HepG2 (cell line): ENCODE results near the gene FBXL4. TPM values are rescaled to one million over a fixed set of nuclear protein-coding genes. Genes with fewer than 3 reads are reported as not detected.
A peak's percentile ranks its signal among the peaks of the same experiment; 100 is the strongest.

ENCODE experiments used
- ATAC-seq: fragments of 200-7000 bp; cut with Tn5 transposase; 3 replicates; pipeline ENCODE4 v1.9.1; 2020; ENCODE audit warnings: mild to moderate bottlenecking, moderate library complexity
- BruUV-seq: library from RNA; stranded (reverse); fragments of 400-500 nt; replicated peaks from 2 replicates; lab custom pipeline; 2021; lab: Mats Ljungman, UMichigan
- CTCF ChIA-PET: fragments of 300-600 bp; formaldehyde crosslinking; extraction: SDS; loops from one replicate; lab custom pipeline; 2021; ENCODE audit warnings: low total read pairs, inconsistent platforms, low intra/inter-chr PET ratio; lab: Yijun Ruan, JAX
- POLR2A ChIA-PET: fragments of 350-600 bp; sonication (Branson Sonifier 250); formaldehyde crosslinking; loops from one replicate; lab custom pipeline; 2020; ENCODE audit warnings: antibody characterized with exemption, inconsistent platforms; lab: Yijun Ruan, JAX
- DNase-seq: peaks from one replicate; pipeline ENCODE4 v3.0.0-alpha.2; 2015; ENCODE audit warnings: low spot score
- FAIRE-seq: peaks from 3 replicates; lab custom pipeline; 2011; peaks lifted over from hg19 to GRCh38; lab: Jason Lieb, UNC
- H2AFZ ChIP-seq: one replicate; pipeline ENCODE4 v1.6.1; 2011; ENCODE audit warnings: low read length, inconsistent platforms
- H3K27ac ChIP-seq: fragments of 300-600 bp; 3 replicates; pipeline ENCODE4 v1.8.0; 2011; ENCODE audit warnings: mixed run types, mild to moderate bottlenecking, mixed read lengths, low read length, inconsistent platforms; ENCODE audit not compliant: insufficient read depth; ENCODE audit errors: extremely low read length
- H3K27me3 ChIP-seq, 2 experiments: fragments of 200-600 bp in 1 of 2; 2 replicates in 1 of 2; 3 replicates in 1 of 2; pipeline versions ENCODE4 v1.6.0 to v1.8.0; 2011; ENCODE audit warnings: low read length in 2 of 2, mild to moderate bottlenecking in 2 of 2, moderate library complexity in 2 of 2, inconsistent platforms in 1 of 2; ENCODE audit not compliant: insufficient read depth in 2 of 2, control insufficient read depth in 1 of 2
- H3K36me3 ChIP-seq, 2 experiments: fragments of 200-600 bp in 1 of 2; replicated peaks in 1 of 2; 2 replicates in 1 of 2; 3 replicates in 1 of 2; pipeline versions ENCODE4 v1.5.1 to v1.8.0; 2011; ENCODE audit warnings: low read length in 2 of 2, inconsistent platforms in 1 of 2; ENCODE audit not compliant: insufficient read depth in 2 of 2, control insufficient read depth in 1 of 2
- H3K4me1 ChIP-seq: 2 replicates; pipeline ENCODE4 v1.5.1; 2012; ENCODE audit warnings: low read length, inconsistent platforms; ENCODE audit not compliant: insufficient read depth
- H3K4me2 ChIP-seq: 2 replicates; pipeline ENCODE4 v1.6.0; 2011; ENCODE audit warnings: low read depth, low read length, inconsistent platforms
- H3K4me3 ChIP-seq, 3 experiments: fragments of 200-600 bp in 1 of 3; sonication (generic), shearing (Covaris generic) in 1 of 3; replicated peaks in 1 of 3; 2 replicates each; pipeline ENCODE4 v1.5.1; 2011 to 2016; ENCODE audit warnings: low read length in 3 of 3, inconsistent platforms in 2 of 3, low read depth in 2 of 3, mild to moderate bottlenecking in 2 of 3, control low read depth in 1 of 3, mixed read lengths in 1 of 3; ENCODE audit not compliant: insufficient read depth in 1 of 3
- H3K79me2 ChIP-seq: one replicate; pipeline ENCODE4 v1.6.1; 2011; ENCODE audit warnings: low read length, inconsistent platforms; ENCODE audit not compliant: insufficient read depth
- H3K9ac ChIP-seq: 2 replicates; pipeline ENCODE4 v1.6.0; 2011; ENCODE audit warnings: mild to moderate bottlenecking, low read depth, low read length, inconsistent platforms; ENCODE audit not compliant: insufficient read depth
- H3K9me3 ChIP-seq: 2 replicates; pipeline ENCODE4 v1.5.1; 2012; ENCODE audit warnings: mild to moderate bottlenecking, low read length
- H4K20me1 ChIP-seq: 2 replicates; pipeline ENCODE4 v1.6.0; 2011; ENCODE audit warnings: inconsistent platforms, mild to moderate bottlenecking, low read length, moderate library complexity; ENCODE audit not compliant: insufficient read depth
- BCL6 ChIP-seq: IDR thresholded peaks from 2 replicates; pipeline ENCODE4 v1.6.1; 2016; ENCODE audit warnings: missing genetic modification reagents, missing compliant biosample characterization
- CHD4 ChIP-seq: fragments of 200-600 bp; sonication (generic); IDR thresholded peaks from 2 replicates; pipeline ENCODE4 v1.7.0; 2017; ENCODE audit warnings: mild to moderate bottlenecking, low read length, borderline replicate concordance
- FOSL1 ChIP-seq: sonication (generic); formaldehyde crosslinking; IDR thresholded peaks from 2 replicates; pipeline ENCODE4 v1.9.0; 2021; ENCODE audit warnings: missing genetic modification reagents, borderline replicate concordance
- FOSL2 ChIP-seq: sonication (generic); formaldehyde crosslinking; IDR thresholded peaks from 2 replicates; pipeline ENCODE4 v1.4.0; 2020; ENCODE audit warnings: missing genetic modification reagents
- FOXK1 ChIP-seq: sonication (generic); formaldehyde crosslinking; IDR thresholded peaks from 2 replicates; pipeline ENCODE4 v1.4.0; 2020; ENCODE audit warnings: low read depth, missing genetic modification reagents, borderline replicate concordance
- FOXP1 ChIP-seq, 2 experiments: fragments of 450-650 bp in 1 of 2; IDR thresholded peaks; 2 replicates each; pipeline ENCODE4 v1.6.1; 2017 to 2018; ENCODE audit warnings: antibody characterized with exemption in 1 of 2
- GATA4 ChIP-seq: sonication (generic); IDR thresholded peaks from 2 replicates; pipeline ENCODE4 v1.6.1; 2016; ENCODE audit warnings: antibody characterized with exemption, low read depth, borderline replicate concordance
- GATAD2A ChIP-seq: IDR thresholded peaks from 2 replicates; pipeline ENCODE4 v1.6.1; 2016
- GFI1 ChIP-seq: sonication (generic); formaldehyde crosslinking; IDR thresholded peaks from 2 replicates; pipeline ENCODE4 v1.5.0; 2020; ENCODE audit warnings: missing genetic modification reagents, mild to moderate bottlenecking, borderline replicate concordance
- HNF4A ChIP-seq: sonication (generic); formaldehyde crosslinking; IDR thresholded peaks from 2 replicates; pipeline ENCODE4 v1.4.0; 2020; ENCODE audit warnings: missing genetic modification reagents
- MED1 ChIP-seq: sonication (generic); formaldehyde crosslinking; IDR thresholded peaks from 2 replicates; pipeline ENCODE4 v1.4.0; 2020; ENCODE audit warnings: missing genetic modification reagents
- MIER2 ChIP-seq: IDR thresholded peaks from 2 replicates; pipeline ENCODE4 v1.6.1; 2016; ENCODE audit warnings: missing biosample characterization, missing genetic modification reagents
- RARA ChIP-seq: IDR thresholded peaks from 2 replicates; pipeline ENCODE4 v1.6.1; 2016; ENCODE audit warnings: missing genetic modification reagents, missing compliant biosample characterization
- SAP130 ChIP-seq: IDR thresholded peaks from 2 replicates; pipeline ENCODE4 v1.6.1; 2016; ENCODE audit warnings: low read depth
- SIX1 ChIP-seq: sonication (generic); formaldehyde crosslinking; IDR thresholded peaks from 2 replicates; pipeline ENCODE4 v1.4.0; 2020; ENCODE audit warnings: missing genetic modification reagents, borderline replicate concordance
- SOX6 ChIP-seq, 2 experiments: fragments of 450-650 bp in 1 of 2; sonication (generic) in 1 of 2; formaldehyde crosslinking in 1 of 2; IDR thresholded peaks; 2 replicates each; pipeline versions ENCODE4 v1.4.0 to v1.6.1; 2017 to 2020; ENCODE audit warnings: antibody characterized with exemption in 1 of 2, mild to moderate bottlenecking in 1 of 2, missing genetic modification reagents in 1 of 2
- TEAD3 ChIP-seq: optimal IDR thresholded peaks from 2 replicates; pipeline ENCODE3; 2016; ENCODE audit warnings: borderline replicate concordance
- ZNF256 ChIP-seq: sonication (generic); formaldehyde crosslinking; conservative IDR thresholded peaks from 2 replicates; pipeline ENCODE4 v1.4.0; 2020; ENCODE audit warnings: missing genetic modification reagents
- ZNF333 ChIP-seq: sonication (generic); formaldehyde crosslinking; IDR thresholded peaks from 2 replicates; pipeline ENCODE4 v1.4.0; 2020; ENCODE audit warnings: mild to moderate bottlenecking, missing genetic modification reagents, borderline replicate concordance
- ZNF383 ChIP-seq: sonication (generic); formaldehyde crosslinking; IDR thresholded peaks from 2 replicates; pipeline ENCODE4 v1.4.0; 2020; ENCODE audit warnings: missing genetic modification reagents, mild to moderate bottlenecking, borderline replicate concordance
- ZNF737 ChIP-seq: sonication (generic); formaldehyde crosslinking; IDR thresholded peaks from 2 replicates; pipeline ENCODE4 v1.5.0; 2020; ENCODE audit warnings: missing genetic modification reagents, mild to moderate bottlenecking, borderline replicate concordance
- WGBS: methylation state at CpG from one replicate; pipeline ENCODE4 v1.1.6; 2017; ENCODE audit warnings: low lambda C conversion rate; 5-methylcytosine and 5-hydroxymethylcytosine counted together
- in situ Hi-C: cut with HindIII; loops from 2 replicates; pipeline ENCODE4 v1.10.0; 2017; ENCODE audit warnings: low pct_unique_long_range_greater_than_20kb; ENCODE audit not compliant: extremely low pct_ligation_motif_present
- intact Hi-C: fragments of 100-400 bp; cut with micrococcal nuclease; formaldehyde crosslinking; loops from one replicate; pipeline ENCODE4 v1.10.0; 2022; ENCODE audit not compliant: unreplicated experiment
- polyA plus RNA-seq, 8 experiments: library from polyadenylated mRNA; depleted of rRNA in 3 of 8; stranded (reverse) in 7 of 8; unstranded in 1 of 8; fragments of >200 nt; fragmentation: Illumina TruSeq in 4 of 8; extraction: Trizol in 4 of 8; gene quantifications; 2 replicates each; pipeline versions ENCODE4 v1.2.1 to v1.2.3, GENCODE V29; 2011 to 2016; ENCODE audit warnings: low read depth in 4 of 8, missing spikeins in 1 of 8, mixed read lengths in 1 of 8; ENCODE audit not compliant: insufficient read depth in 1 of 8
- total RNA-seq, 5 experiments: library from RNA; depleted of rRNA; stranded (reverse); fragments of >200 nt; fragmentation: Illumina TruSeq; extraction: Trizol; gene quantifications; 2 replicates each; pipeline ENCODE4 v1.2.3, GENCODE V29; 2016; ENCODE audit warnings: low read depth in 1 of 5
- TF ChIP-seq, protein P1 (sequence below): IDR thresholded peaks from 2 replicates; pipeline ENCODE4 v1.6.1; 2016; ENCODE audit warnings: missing genetic modification reagents, missing compliant biosample characterization
- TF ChIP-seq, protein P2 (sequence below): sonication (generic); formaldehyde crosslinking; IDR thresholded peaks from 2 replicates; pipeline ENCODE4 v1.4.0; 2020; ENCODE audit warnings: missing genetic modification reagents

The FBXL4 gene
- total and polyA plus RNA-seq, 2 of the 13 experiments (the other 11 are each of a cell fraction or from before 2014, with no cell fraction given): 13.2 to 17.6 TPM

DNA sequence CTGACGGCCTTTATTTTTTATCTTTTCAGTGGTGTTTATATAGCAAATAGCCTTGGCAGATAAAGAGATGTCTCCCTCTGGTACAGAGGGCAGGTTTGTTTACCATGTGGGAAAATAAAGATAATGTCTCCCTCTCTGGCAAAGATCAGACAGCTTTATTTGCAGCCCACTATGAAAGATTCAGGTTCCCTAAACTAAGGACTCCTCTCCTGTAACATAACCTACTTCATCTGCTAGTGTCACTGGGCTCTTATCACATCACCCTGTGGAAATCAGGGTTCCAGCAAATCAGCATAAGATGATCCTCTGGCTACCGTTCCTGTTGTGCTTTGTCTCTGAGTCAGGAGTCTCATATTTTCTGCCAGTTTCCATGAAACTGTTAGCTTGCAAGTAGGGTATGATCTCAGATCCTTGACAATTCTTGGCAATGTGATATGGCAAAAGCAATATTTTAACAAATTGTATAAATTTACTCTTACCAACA, 3.1 kb downstream of the FBXL4 start:
- H2AFZ ChIP-seq: no peak overlapping the region
- peak; percentile 51 for ATAC-seq
- BruUV-seq: TSS peak; percentile 67
- peak; percentile 96 for FAIRE-seq
- peak overlapping the region; percentile 48 for H3K9ac ChIP-seq
- no peaks in the 10 kb centered on the region; a peak in 1 of 5 replicates for H3K27me3 ChIP-seq
- H3K79me2 ChIP-seq: peaks cover 68% of the 10 kb centered on the region
- peaks cover 6% of the 10 kb centered on the region; the same call in 1 of the 2 replicates for H3K9me3 ChIP-seq
- H3K4me3 ChIP-seq: peak overlapping the region in 2 of 3 experiments; percentile 25 to 90; a peak in 2 of 6 replicates
- 0% methylated on average over 2 of the region's 2 CpGs for WGBS
- H3K36me3 ChIP-seq: no peaks in the 10 kb centered on the region
- ChIA-PET POLR2A (no interaction called here), CTCF (no interaction called here)
- peak; percentile 90 for DNase-seq
- H4K20me1 ChIP-seq: peaks cover 33% of the 10 kb centered on the region
- H3K4me2 ChIP-seq: peak overlapping the region; percentile 81
- in situ Hi-C loops: no loop called here
- H3K4me1 ChIP-seq: peaks cover 50% of the 10 kb centered on the region
- intact Hi-C loops: loop anchor here (1.0 to 5.0 kb wide), 4 partner anchors 17 to 478 kb away; no protein-coding TSS in a partner anchor
- peak overlapping the region; percentile 65 for H3K27ac ChIP-seq
- TF ChIP-seq ZNF333 (CRISPR knock-in tag) (no peak), RARA (0 out of 2 replicates have a peak, but pooled peaks have one; percentile 32), FOSL2 (CRISPR knock-in tag) (0 out of 2 replicates have a peak, but pooled peaks have one; percentile 18), MED1 (CRISPR knock-in tag) (0 out of 2 replicates have a peak, but pooled peaks have one; percentile 43), ZNF383 (no peak), SOX6 (IDR thresholded peaks at IDR 0.05) (no peak), SOX6 (CRISPR knock-in tag; IDR thresholded peaks at IDR 0.05) (peak; percentile 56), GFI1 (peak; percentile 65; the same call in 1 of the 2 replicates), ZNF256 (CRISPR knock-in tag) (no peak), SIX1 (CRISPR knock-in tag) (0 out of 2 replicates have a peak, but pooled peaks have one; percentile 57), BCL6 (CRISPR knock-in tag) (0 out of 2 replicates have a peak, but pooled peaks have one; percentile 37), FOXP1 (IDR thresholded peaks at IDR 0.05) (peak; percentile 7; the same call in 1 of the 2 replicates), FOXP1 (CRISPR knock-in tag; IDR thresholded peaks at IDR 0.05) (peak; percentile 63), MIER2 (CRISPR knock-in tag) (peak; percentile 31; the same call in 1 of the 2 replicates), HNF4A (peak; percentile 69), ZNF737 (CRISPR knock-in tag) (no peak), FOSL1 (CRISPR knock-in tag) (no peak), GATAD2A (peak; percentile 80), FOXK1 (CRISPR knock-in tag) (peak; percentile 21; the same call in 1 of the 2 replicates), TEAD3 (CRISPR knock-in tag) (peak; percentile 9), CHD4 (peak; percentile 41; the same call in 1 of the 2 replicates), SAP130 (CRISPR knock-in tag) (peak; percentile 46; the same call in 1 of the 2 replicates), GATA4 (peak; percentile 83)
- TF ChIP-seq, protein P1, sequence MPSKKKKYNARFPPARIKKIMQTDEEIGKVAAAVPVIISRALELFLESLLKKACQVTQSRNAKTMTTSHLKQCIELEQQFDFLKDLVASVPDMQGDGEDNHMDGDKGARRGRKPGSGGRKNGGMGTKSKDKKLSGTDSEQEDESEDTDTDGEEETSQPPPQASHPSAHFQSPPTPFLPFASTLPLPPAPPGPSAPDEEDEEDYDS (CRISPR knock-in tag): 0 out of 2 replicates have a peak, but pooled peaks have one; percentile 47
- TF ChIP-seq, protein P2, sequence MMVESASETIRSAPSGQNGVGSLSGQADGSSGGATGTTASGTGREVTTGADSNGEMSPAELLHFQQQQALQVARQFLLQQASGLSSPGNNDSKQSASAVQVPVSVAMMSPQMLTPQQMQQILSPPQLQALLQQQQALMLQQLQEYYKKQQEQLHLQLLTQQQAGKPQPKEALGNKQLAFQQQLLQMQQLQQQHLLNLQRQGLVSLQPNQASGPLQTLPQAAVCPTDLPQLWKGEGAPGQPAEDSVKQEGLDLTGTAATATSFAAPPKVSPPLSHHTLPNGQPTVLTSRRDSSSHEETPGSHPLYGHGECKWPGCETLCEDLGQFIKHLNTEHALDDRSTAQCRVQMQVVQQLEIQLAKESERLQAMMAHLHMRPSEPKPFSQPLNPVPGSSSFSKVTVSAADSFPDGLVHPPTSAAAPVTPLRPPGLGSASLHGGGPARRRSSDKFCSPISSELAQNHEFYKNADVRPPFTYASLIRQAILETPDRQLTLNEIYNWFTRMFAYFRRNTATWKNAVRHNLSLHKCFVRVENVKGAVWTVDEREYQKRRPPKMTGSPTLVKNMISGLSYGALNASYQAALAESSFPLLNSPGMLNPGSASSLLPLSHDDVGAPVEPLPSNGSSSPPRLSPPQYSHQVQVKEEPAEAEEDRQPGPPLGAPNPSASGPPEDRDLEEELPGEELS (CRISPR knock-in tag): peak; percentile 85
